ENCODE results near the gene TMPRSS13.

DNA sequence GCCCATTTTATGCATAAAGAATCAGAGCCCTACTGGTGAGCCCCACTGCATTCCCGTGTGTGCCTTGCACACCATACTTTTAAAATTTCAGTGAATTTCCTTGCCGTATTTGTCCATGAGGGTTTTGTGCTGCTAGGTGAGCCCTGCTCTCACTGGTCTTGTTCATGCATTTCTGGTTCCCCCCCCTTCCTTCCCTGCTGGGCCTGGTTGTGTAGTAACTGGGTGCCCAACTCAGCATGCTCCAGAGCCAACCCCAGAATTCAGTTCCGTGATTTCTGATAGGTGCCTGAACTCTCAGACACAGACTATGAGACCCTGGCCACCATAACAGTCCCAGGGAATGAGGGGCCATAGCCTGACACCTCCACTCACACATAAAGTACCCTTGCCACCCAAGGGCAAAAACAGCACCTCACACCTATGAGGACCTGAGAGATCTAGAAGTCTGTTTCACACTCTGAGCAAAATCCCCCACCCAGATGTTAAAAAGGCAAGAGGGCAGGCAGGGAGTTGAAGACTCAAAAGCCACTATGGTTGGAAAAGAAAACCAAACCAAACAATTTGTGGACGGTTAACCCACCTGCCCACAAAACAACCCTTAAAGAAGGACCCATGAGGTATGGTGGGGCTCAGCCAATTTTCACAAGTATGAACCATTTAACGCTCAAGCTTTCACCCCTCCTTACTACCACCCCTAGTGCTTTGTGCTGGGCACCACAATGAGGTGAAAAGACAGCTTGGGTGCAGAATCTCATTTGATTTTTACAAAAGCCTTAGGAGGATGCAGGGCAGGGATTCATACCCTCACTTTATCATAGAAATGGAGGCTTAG, 40.2 kb upstream of the TMPRSS13 start:
- TF ChIP-seq, protein P1, sequence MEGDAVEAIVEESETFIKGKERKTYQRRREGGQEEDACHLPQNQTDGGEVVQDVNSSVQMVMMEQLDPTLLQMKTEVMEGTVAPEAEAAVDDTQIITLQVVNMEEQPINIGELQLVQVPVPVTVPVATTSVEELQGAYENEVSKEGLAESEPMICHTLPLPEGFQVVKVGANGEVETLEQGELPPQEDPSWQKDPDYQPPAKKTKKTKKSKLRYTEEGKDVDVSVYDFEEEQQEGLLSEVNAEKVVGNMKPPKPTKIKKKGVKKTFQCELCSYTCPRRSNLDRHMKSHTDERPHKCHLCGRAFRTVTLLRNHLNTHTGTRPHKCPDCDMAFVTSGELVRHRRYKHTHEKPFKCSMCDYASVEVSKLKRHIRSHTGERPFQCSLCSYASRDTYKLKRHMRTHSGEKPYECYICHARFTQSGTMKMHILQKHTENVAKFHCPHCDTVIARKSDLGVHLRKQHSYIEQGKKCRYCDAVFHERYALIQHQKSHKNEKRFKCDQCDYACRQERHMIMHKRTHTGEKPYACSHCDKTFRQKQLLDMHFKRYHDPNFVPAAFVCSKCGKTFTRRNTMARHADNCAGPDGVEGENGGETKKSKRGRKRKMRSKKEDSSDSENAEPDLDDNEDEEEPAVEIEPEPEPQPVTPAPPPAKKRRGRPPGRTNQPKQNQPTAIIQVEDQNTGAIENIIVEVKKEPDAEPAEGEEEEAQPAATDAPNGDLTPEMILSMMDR (IDR thresholded peaks at IDR 0.05): no peak
- TF ChIP-seq POLR2A (IDR thresholded peaks at IDR 0.05): no peak

Measured in gastroesophageal sphincter (tissue), 3 donors.